BJ (cell line): ENCODE measurements around the gene FRMD4A. TPM values are rescaled to one million over a fixed set of nuclear protein-coding genes. Genes with fewer than 3 reads are reported as not detected.

ENCODE experiments used
- CTCF ChIA-PET: fragments of 350-600 bp; formaldehyde crosslinking; extraction: SDS; loops from one replicate; lab custom pipeline; 2021; ENCODE audit warnings: antibody characterized with exemption, inconsistent platforms; lab: Yijun Ruan, JAX
- POLR2A ChIA-PET: fragments of 300-600 bp; sonication (Branson Sonifier 250); formaldehyde crosslinking; extraction: SDS; loops from one replicate; lab custom pipeline; 2021; ENCODE audit warnings: antibody characterized with exemption; lab: Charles Lee
- DNase-seq: peaks from one replicate; pipeline ENCODE4 v3.0.0-alpha.2; 2011; ENCODE audit warnings: low read depth
- H3K27me3 ChIP-seq: 2 replicates; pipeline ENCODE4 v1.6.0; 2011; ENCODE audit warnings: low read length; ENCODE audit not compliant: control insufficient read depth, insufficient read depth
- H3K36me3 ChIP-seq: 2 replicates; pipeline ENCODE4 v1.5.1; 2011; ENCODE audit warnings: low read length; ENCODE audit not compliant: control insufficient read depth, insufficient read depth
- H3K4me3 ChIP-seq: 2 replicates; pipeline ENCODE4 v1.5.1; 2011; ENCODE audit warnings: low read depth, mild to moderate bottlenecking, control low read depth, low read length
- polyA plus RNA-seq: library from polyadenylated mRNA; depleted of rRNA; stranded (reverse); fragments of >200 nt; gene quantifications from 2 replicates; pipeline ENCODE4 v1.2.3, GENCODE V29; 2011
- TF ChIP-seq, protein P1 (sequence below): IDR thresholded peaks from 2 replicates; pipeline ENCODE4 v1.5.1; 2011; ENCODE audit warnings: low read depth, mild to moderate bottlenecking, control low read depth, inconsistent platforms, low read length, moderate library complexity; ENCODE audit not compliant: insufficient read depth

FRMD4A gene
- polyA plus RNA-seq, 1 experiment = 31.6 TPM

DNA sequence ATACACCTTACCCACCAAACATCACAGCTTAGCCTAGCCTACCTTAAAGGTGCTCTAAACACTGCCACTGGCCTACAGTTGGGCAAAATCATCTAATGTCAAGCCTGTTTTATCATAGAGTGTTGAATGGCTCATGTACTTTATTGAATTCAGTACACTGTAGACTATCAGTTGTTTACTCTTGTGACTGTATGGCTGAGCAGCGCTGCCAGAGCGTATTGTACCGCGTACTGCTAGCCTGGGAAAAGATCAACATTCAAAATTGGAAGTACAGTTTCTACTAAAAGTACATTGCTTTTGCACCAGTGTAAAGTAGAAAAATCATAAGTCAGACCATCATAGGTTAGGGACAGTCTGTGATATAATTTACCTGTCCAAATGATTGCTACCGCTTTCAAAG, 517.2 kb downstream of the FRMD4A start:
- TF ChIP-seq, protein P1, sequence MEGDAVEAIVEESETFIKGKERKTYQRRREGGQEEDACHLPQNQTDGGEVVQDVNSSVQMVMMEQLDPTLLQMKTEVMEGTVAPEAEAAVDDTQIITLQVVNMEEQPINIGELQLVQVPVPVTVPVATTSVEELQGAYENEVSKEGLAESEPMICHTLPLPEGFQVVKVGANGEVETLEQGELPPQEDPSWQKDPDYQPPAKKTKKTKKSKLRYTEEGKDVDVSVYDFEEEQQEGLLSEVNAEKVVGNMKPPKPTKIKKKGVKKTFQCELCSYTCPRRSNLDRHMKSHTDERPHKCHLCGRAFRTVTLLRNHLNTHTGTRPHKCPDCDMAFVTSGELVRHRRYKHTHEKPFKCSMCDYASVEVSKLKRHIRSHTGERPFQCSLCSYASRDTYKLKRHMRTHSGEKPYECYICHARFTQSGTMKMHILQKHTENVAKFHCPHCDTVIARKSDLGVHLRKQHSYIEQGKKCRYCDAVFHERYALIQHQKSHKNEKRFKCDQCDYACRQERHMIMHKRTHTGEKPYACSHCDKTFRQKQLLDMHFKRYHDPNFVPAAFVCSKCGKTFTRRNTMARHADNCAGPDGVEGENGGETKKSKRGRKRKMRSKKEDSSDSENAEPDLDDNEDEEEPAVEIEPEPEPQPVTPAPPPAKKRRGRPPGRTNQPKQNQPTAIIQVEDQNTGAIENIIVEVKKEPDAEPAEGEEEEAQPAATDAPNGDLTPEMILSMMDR = no peak
- POLR2A ChIA-PET = no interaction called here
- H3K36me3 ChIP-seq = peaks cover 3% of the 10 kb centered on the region
- H3K27me3 ChIP-seq = no peaks in the 10 kb centered on the region
- H3K4me3 ChIP-seq = no peak overlapping the region
- no peak for DNase-seq
- CTCF ChIA-PET = interaction anchor here (1.4 kb wide), 1 partner anchor 10 kb away, joined by 3 read pairs; no protein-coding TSS in a partner anchor

DNA sequence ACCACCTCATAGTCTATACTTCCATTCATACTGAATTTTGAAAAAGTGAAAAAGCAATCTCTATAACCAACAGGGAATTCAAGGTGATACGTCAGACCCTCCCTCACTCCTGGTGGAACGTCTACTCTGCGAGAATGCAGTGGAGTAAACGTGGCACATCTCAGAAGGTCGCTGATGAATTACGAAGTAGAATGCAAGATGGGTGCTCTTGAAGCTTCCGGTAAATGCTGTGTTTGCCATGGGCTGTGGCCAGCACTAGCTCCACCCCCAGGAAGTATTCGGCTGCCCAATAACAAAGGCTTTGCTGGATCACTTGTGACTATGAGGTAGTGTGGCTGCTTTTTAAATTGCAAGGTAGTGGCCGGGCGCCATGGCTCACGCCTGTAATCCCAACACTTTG, 517.9 kb downstream of the FRMD4A start:
- ChIA-PET POLR2A (no interaction called here), CTCF (interaction anchor here (0.8 to 1.4 kb wide), 2 partner anchors 9 to 24 kb away, joined by 3 read pairs; no protein-coding TSS in a partner anchor)
- DNase-seq = no peak
- TF ChIP-seq, protein P1 = no peak
- H3K27me3 ChIP-seq = no peaks in the 10 kb centered on the region
- no peak overlapping the region for H3K4me3 ChIP-seq
- peaks cover 3% of the 10 kb centered on the region for H3K36me3 ChIP-seq

DNA sequence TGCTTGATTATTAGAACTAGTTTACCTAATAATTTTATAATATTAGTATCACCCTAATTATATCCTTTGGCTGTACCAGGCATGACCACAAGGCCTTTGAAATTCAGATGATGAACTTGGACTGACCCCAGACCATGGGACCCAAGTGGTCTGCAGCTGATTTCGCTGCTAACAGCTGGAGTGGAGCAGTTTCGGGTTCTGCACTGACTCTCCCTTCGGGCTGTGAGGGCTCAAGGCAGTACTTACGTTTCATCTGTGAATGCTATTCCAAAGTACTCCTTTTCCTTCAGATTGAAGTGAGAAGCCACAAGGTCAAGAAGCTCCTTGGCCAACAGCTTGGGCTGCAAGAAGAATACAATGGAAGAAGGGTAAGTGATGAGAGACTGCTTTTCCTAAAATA, 520.2 kb downstream of the FRMD4A start:
- no peak for DNase-seq
- ChIA-PET POLR2A (no interaction called here), CTCF (interaction anchor here (1.5 kb wide), 1 partner anchor 8 kb away, joined by 6 read pairs; no protein-coding TSS in a partner anchor)
- TF ChIP-seq, protein P1 = no peak
- H3K4me3 ChIP-seq = no peak overlapping the region
- H3K27me3 ChIP-seq = no peaks in the 10 kb centered on the region
- peaks cover 3% of the 10 kb centered on the region for H3K36me3 ChIP-seq

DNA sequence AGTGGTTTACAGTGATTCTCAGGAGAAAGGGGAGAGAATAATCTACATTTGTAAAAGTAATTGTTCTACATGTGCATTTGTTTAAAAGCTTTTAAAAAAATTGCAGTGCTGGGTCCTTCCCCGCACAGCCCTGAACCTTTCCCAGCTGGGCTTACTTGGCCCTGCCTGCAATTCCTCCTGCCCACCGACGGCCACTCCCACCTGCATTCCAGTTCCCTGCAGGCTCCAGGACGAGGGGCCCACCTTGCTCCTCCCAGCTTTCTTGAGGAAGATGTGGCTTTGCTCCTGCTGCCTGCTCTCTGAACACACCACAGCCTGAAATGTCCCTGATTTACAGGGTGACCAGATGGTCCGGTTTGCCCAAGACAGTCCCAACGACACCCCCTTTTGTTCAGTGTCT, 521.3 kb downstream of the FRMD4A start:
- POLR2A ChIA-PET = no interaction called here
- H3K4me3 ChIP-seq = no peak overlapping the region
- CTCF ChIA-PET = no interaction called here
- DNase-seq = no peak
- no peaks in the 10 kb centered on the region for H3K27me3 ChIP-seq
- TF ChIP-seq, protein P1 = no peak
- peaks cover 3% of the 10 kb centered on the region for H3K36me3 ChIP-seq

DNA sequence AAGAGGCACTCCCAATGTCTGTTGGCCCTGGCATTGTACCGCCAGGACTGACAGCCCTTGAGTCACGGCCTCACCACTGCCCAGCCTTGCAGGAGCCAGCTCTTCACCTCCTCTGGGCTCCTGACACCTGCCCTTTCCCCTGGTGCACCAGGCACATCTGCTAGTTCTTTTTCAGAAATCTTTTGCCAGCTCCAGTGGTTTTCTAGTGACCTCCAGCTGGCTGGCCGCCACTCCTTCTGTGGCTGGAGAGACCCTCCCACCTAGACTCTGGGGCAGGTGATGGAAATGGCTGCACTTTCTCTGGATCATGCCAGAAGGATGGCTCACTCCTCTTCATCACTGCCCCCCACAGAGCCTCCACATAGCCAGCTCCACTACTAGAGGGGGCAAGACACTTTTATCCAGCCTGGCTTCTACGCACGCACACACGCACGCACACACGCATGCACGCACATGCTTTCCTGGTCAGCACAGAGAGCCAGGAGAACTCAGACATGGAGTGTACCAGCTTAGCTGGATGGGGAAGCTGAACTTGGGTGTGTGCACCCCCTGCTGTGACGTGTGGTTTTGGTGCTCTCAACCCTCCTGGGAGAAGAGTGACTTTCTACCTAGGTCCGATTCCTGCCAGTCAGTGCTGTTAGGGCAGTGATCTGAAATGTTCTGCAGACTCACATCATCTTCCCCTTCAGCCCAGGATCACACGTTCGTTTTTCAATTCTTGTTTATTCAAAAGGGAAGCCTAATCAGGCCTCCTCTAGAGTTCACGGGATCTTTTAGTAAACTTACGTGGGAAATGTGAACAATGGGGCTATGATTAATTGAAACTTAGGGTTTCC, 522.0 kb downstream of the FRMD4A start:
- ChIA-PET CTCF (interaction anchor here (0.7 kb wide), 1 partner anchor 12 kb away, joined by 3 read pairs; no protein-coding TSS in a partner anchor), POLR2A (no interaction called here)
- H3K4me3 ChIP-seq = no peak overlapping the region
- no peak for DNase-seq
- no peaks in the 10 kb centered on the region for H3K27me3 ChIP-seq
- TF ChIP-seq, protein P1 = no peak
- peaks cover 3% of the 10 kb centered on the region for H3K36me3 ChIP-seq
